Osteocyte (in vitro differentiated cells): ENCODE results near the gene RBM33. TPM values are rescaled to one million over a fixed set of nuclear protein-coding genes. Genes with fewer than 3 reads are reported as not detected.

ENCODE experiments used
- DNase-seq: peaks from one replicate; pipeline ENCODE4 v3.0.0; 2021; ENCODE audit warnings: mixed read lengths; ENCODE audit not compliant: unreplicated experiment; ENCODE audit errors: extremely low spot score
- H3K27ac Mint-ChIP-seq: one replicate; pipeline ENCODE4 v1.8.0; 2021; ENCODE audit warnings: mild to moderate bottlenecking, mixed read lengths; ENCODE audit not compliant: unreplicated experiment
- H3K27me3 Mint-ChIP-seq: one replicate; pipeline ENCODE4 v1.8.0; 2021; ENCODE audit warnings: mixed read lengths; ENCODE audit not compliant: unreplicated experiment
- H3K36me3 Mint-ChIP-seq: one replicate; pipeline ENCODE4 v1.8.0; 2021; ENCODE audit warnings: mixed read lengths; ENCODE audit not compliant: unreplicated experiment
- H3K4me1 Mint-ChIP-seq: one replicate; pipeline ENCODE4 v1.8.0; 2021; ENCODE audit warnings: mixed read lengths; ENCODE audit not compliant: unreplicated experiment
- H3K4me3 Mint-ChIP-seq: one replicate; pipeline ENCODE4 v1.8.0; 2021; ENCODE audit warnings: mild to moderate bottlenecking, moderate library complexity, mixed read lengths; ENCODE audit not compliant: unreplicated experiment
- H3K9me3 Mint-ChIP-seq: one replicate; pipeline ENCODE4 v1.8.0; 2021; ENCODE audit warnings: mixed read lengths; ENCODE audit not compliant: unreplicated experiment
- CTCF ChIP-seq: fragments of 200-600 bp; sonication (generic); IDR thresholded peaks from 2 replicates; pipeline ENCODE4 v1.5.0; 2021; ENCODE audit warnings: antibody characterized with exemption, mild to moderate bottlenecking, moderate library complexity
- total RNA-seq: library from RNA; stranded (reverse); gene quantifications from 2 replicates; pipeline ENCODE4 v1.2.1, GENCODE V29; 2021

RBM33 gene
- total RNA-seq, 1 donor from 2014 or later = 52.4 TPM

- Mint-ChIP-seq H3K27ac (no peak overlapping the region), H3K27me3 (no peaks in the 10 kb centered on the region), H3K9me3 (peaks cover 15% of the 10 kb centered on the region), H3K36me3 (peaks cover 13% of the 10 kb centered on the region), H3K4me3 (no peak overlapping the region), H3K4me1 (peaks cover 45% of the 10 kb centered on the region)
- DNase-seq = no peak
- TF ChIP-seq CTCF = no peak
Observed at GRCh38 chr7:155660758-155661093, 16.3 kb downstream of the RBM33 start.

- DNase-seq = no peak
- Mint-ChIP-seq H3K4me3 (no peak overlapping the region), H3K36me3 (peaks cover 15% of the 10 kb centered on the region), H3K27ac (no peak overlapping the region), H3K4me1 (peaks cover 53% of the 10 kb centered on the region), H3K9me3 (peaks cover 15% of the 10 kb centered on the region), H3K27me3 (no peaks in the 10 kb centered on the region)
- TF ChIP-seq CTCF = no peak
Observed at GRCh38 chr7:155662343-155663043, 18.0 kb downstream of the RBM33 start.

- Mint-ChIP-seq H3K4me3 (no peak overlapping the region), H3K9me3 (peaks cover 15% of the 10 kb centered on the region), H3K27ac (no peak overlapping the region), H3K4me1 (peaks cover 52% of the 10 kb centered on the region), H3K27me3 (no peaks in the 10 kb centered on the region), H3K36me3 (peaks cover 17% of the 10 kb centered on the region)
- no peak for DNase-seq
- no peak for TF ChIP-seq CTCF
Observed at GRCh38 chr7:155663937-155664336, 19.5 kb downstream of the RBM33 start.

- Mint-ChIP-seq H3K27me3 (no peaks in the 10 kb centered on the region), H3K9me3 (peaks cover 6% of the 10 kb centered on the region), H3K4me1 (peaks cover 60% of the 10 kb centered on the region), H3K27ac (peak overlapping the region; percentile 76), H3K4me3 (no peak overlapping the region), H3K36me3 (peaks cover 10% of the 10 kb centered on the region)
- no peak for TF ChIP-seq CTCF
- no peak for DNase-seq
Observed at GRCh38 chr7:155665079-155665956, 20.9 kb downstream of the RBM33 start.

DNA sequence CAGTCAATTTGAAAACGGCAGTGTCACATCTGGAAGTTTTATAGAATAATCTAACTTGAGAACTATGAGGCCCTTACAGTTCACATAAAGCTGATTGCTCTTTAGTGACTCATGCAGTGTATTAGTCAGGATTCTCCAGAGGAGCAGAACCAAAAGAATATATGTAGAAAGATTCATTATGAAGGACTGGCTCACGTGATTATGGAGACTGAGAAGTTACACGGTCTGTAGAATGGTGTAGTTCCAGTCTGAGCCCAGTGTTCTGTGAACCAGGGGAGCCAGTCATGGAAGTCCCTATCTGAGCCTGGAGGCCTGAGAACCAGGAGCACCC is 21.5 kb downstream of the RBM33 start:
- H3K4me3 Mint-ChIP-seq = no peak overlapping the region
- peaks cover 60% of the 10 kb centered on the region for H3K4me1 Mint-ChIP-seq
- no peak for TF ChIP-seq CTCF
- H3K9me3 Mint-ChIP-seq = no peaks in the 10 kb centered on the region
- no peak for DNase-seq
- peaks cover 10% of the 10 kb centered on the region for H3K36me3 Mint-ChIP-seq
- H3K27me3 Mint-ChIP-seq = no peaks in the 10 kb centered on the region
- peak overlapping the region; percentile 76 for H3K27ac Mint-ChIP-seq
